Natural killer cell (primary cell): ENCODE measurements around the gene CACNB4. TPM values are rescaled to one million over a fixed set of nuclear protein-coding genes. Genes with fewer than 3 reads are reported as not detected.
A peak's percentile ranks its signal among the peaks of the same experiment; 100 is the strongest.

Experiments used
- ATAC-seq, 3 donors: fragments of 150-1000 bp in 2 of 3; fragments of 200-7000 bp in 1 of 3; cut with Tn5 transposase; 1 replicate in 1 of 3; 2 replicates in 2 of 3; pipeline ENCODE4 v1.10.0; 2021; ENCODE audit warnings: mild to moderate bottlenecking in 2 of 3, moderate library complexity in 2 of 3
- DNase-seq, 2 donors: peaks; one replicate each; pipeline versions ENCODE4 v3.0.0 to v3.0.0-alpha.2; 2013 to 2021; ENCODE audit warnings: mixed read lengths in 1 of 2
- H3K27ac ChIP-seq: one replicate; pipeline ENCODE4 v1.5.1; 2013; ENCODE audit warnings: mild to moderate bottlenecking, low read length
- H3K27me3 ChIP-seq: one replicate; pipeline ENCODE4 v1.6.1; 2013; ENCODE audit warnings: low read length; ENCODE audit not compliant: control insufficient read depth, insufficient read depth
- H3K36me3 ChIP-seq: one replicate; pipeline ENCODE4 v1.6.1; 2013; ENCODE audit warnings: low read length; ENCODE audit not compliant: control insufficient read depth, insufficient read depth
- H3K4me1 ChIP-seq: one replicate; pipeline ENCODE4 v1.6.1; 2013; ENCODE audit warnings: low read length; ENCODE audit not compliant: control insufficient read depth, insufficient read depth
- H3K4me3 ChIP-seq: one replicate; pipeline ENCODE4 v1.5.1; 2013; ENCODE audit warnings: low read length
- H3K9me3 ChIP-seq: one replicate; pipeline ENCODE4 v1.6.1; 2013; ENCODE audit warnings: low read length; ENCODE audit not compliant: control insufficient read depth, insufficient read depth
- H3K27ac Mint-ChIP-seq, 2 donors: one replicate each; pipeline ENCODE4 v1.8.0; 2022; ENCODE audit warnings: mild to moderate bottlenecking in 2 of 2, mixed read lengths in 2 of 2, moderate library complexity in 1 of 2
- H3K27me3 Mint-ChIP-seq, 2 donors: one replicate each; pipeline ENCODE4 v1.8.0; 2022; ENCODE audit warnings: low read depth in 2 of 2, mixed read lengths in 2 of 2
- H3K36me3 Mint-ChIP-seq: one replicate; pipeline ENCODE4 v1.8.0; 2022; ENCODE audit warnings: mixed read lengths
- H3K4me1 Mint-ChIP-seq, 2 donors: one replicate each; pipeline ENCODE4 v1.8.0; 2022; ENCODE audit warnings: mixed read lengths in 2 of 2
- H3K4me3 Mint-ChIP-seq: one replicate; pipeline ENCODE4 v1.8.0; 2022; ENCODE audit warnings: mild to moderate bottlenecking, moderate library complexity, mixed read lengths
- H3K9me3 Mint-ChIP-seq, 2 donors: one replicate each; pipeline ENCODE4 v1.8.0; 2022; ENCODE audit warnings: mixed read lengths in 2 of 2
- CTCF ChIP-seq: fragments of 200-600 bp; IDR thresholded peaks from one replicate; pipeline ENCODE4 v1.8.0; 2022; ENCODE audit warnings: antibody characterized with exemption
- WGBS: methylation state at CpG from one replicate; pipeline ENCODE4 v1.1.7; 2013; ENCODE audit warnings: missing lambda C conversion rate; ENCODE audit not compliant: insufficient coverage; 5-methylcytosine and 5-hydroxymethylcytosine counted together
- intact Hi-C: fragments of 100-400 bp; cut with micrococcal nuclease; formaldehyde crosslinking; loops from one replicate; pipeline ENCODE4 v1.14.2; 2022
- total RNA-seq, 4 donors: library from RNA; stranded (reverse); fragments of 120-200 nt in 1 of 4; gene quantifications; one replicate each; pipeline versions ENCODE4 v1.2.3 to v1.2.4, GENCODE V29; 2013 to 2022

Gene CACNB4
- total RNA-seq, 3 donors from 2014 or later (not counting 1 experiment from before 2014, with no cell fraction given): 0.56 to 0.93 (median 0.73) TPM

GRCh38 chr2:151952691-151953456, 146.0 kb downstream of the CACNB4 start:
- intact Hi-C loops: no loop called here
- Histone ChIP-seq H3K4me1 (no peaks in the 10 kb centered on the region), H3K36me3 (no peaks in the 10 kb centered on the region), H3K9me3 (no peaks in the 10 kb centered on the region), H3K27me3 (no peaks in the 10 kb centered on the region), H3K27ac (no peak overlapping the region), H3K4me3 (no peak overlapping the region)
- TF ChIP-seq CTCF: no peak
- ATAC-seq (no peak), DNase-seq (no peak)
- peaks cover 0 to under 1% of the 10 kb centered on the region in 2 donors for H3K4me1 Mint-ChIP-seq
- H3K4me3 Mint-ChIP-seq: no peak overlapping the region
- no peaks in the 10 kb centered on the region for H3K36me3 Mint-ChIP-seq
- H3K9me3 Mint-ChIP-seq: no peaks in the 10 kb centered on the region
- H3K27me3 Mint-ChIP-seq: peaks cover 18 to 20% of the 10 kb centered on the region in 2 donors
- H3K27ac Mint-ChIP-seq: no peak overlapping the region
- 93% methylated on average over 14 of the region's 14 CpGs for WGBS

GRCh38 chr2:151947813-151948165, 151.1 kb downstream of the CACNB4 start:
- Histone ChIP-seq H3K4me1 (peaks cover 5% of the 10 kb centered on the region), H3K4me3 (no peak overlapping the region), H3K27ac (no peak overlapping the region), H3K9me3 (no peaks in the 10 kb centered on the region), H3K36me3 (no peaks in the 10 kb centered on the region), H3K27me3 (no peaks in the 10 kb centered on the region)
- H3K27me3 Mint-ChIP-seq: peaks cover 10 to 14% of the 10 kb centered on the region in 2 donors
- TF ChIP-seq CTCF: no peak
- peaks cover 5% of the 10 kb centered on the region in 2 donors for H3K9me3 Mint-ChIP-seq
- DNase-seq (peak in 1 of 2 donors; percentile 2), ATAC-seq (peak in 1 of 3 donors; percentile 18)
- H3K4me1 Mint-ChIP-seq: peaks cover 0 to 12% of the 10 kb centered on the region in 2 donors
- no peak overlapping the region for H3K4me3 Mint-ChIP-seq
- no peak overlapping the region for H3K27ac Mint-ChIP-seq
- no peaks in the 10 kb centered on the region for H3K36me3 Mint-ChIP-seq
- 48% methylated on average over 5 of the region's 5 CpGs for WGBS
- intact Hi-C loops: no loop called here

- Mint-ChIP-seq H3K4me3 (no peak overlapping the region), H3K4me1 (peaks cover 0 to 12% of the 10 kb centered on the region in 2 donors), H3K9me3 (peaks cover 6 to 7% of the 10 kb centered on the region in 2 donors), H3K27me3 (peaks cover 5 to 7% of the 10 kb centered on the region in 2 donors), H3K27ac (no peak overlapping the region), H3K36me3 (no peaks in the 10 kb centered on the region)
- 26% methylated on average over 15 of the region's 15 CpGs for WGBS
- peak; percentile 17 to 44 for DNase-seq
- peak; percentile 61 to 84 (median 83) for ATAC-seq
- TF ChIP-seq CTCF: peak; percentile 70
- intact Hi-C loops: no loop called here
- Histone ChIP-seq H3K4me3 (no peak overlapping the region), H3K4me1 (peaks cover 5% of the 10 kb centered on the region), H3K36me3 (no peaks in the 10 kb centered on the region), H3K27me3 (no peaks in the 10 kb centered on the region), H3K27ac (no peak overlapping the region), H3K9me3 (no peaks in the 10 kb centered on the region)
These were observed 151.7 kb downstream of the CACNB4 start for GRCh38 chr2:151946899-151947812.
